ENCODE data around the gene B4GALNT4. TPM values are rescaled to one million over a fixed set of nuclear protein-coding genes. Genes with fewer than 3 reads are reported as not detected.
A peak's percentile ranks its signal among the peaks of the same experiment; 100 is the strongest.
"Not testable (repeated sequence)": the region's sequence is repeated elsewhere in the genome, so short reads cannot be mapped to it uniquely, and the experiment has no call there.

The B4GALNT4 gene
- total RNA-seq, 2 donors from 2014 or later = 0.50 TPM; not detected in 1

DNA sequence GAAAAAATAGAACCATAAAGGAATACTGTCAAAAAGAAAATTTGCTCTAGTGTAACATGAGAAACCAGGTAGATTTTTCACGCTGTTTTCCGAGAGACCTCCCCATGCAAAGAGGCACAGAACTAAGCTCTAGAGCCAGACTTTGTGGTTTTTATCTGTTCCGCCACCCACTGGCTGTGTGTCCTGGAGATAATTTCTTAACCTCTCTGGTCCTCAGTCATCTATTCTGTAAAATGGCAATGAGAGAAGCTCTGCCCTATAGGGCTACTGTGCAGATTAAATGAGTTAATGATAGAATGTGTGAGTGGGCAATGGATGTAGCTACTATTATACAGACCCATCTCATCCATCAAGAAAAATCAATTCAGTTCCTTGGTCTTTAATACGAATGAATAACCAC, 54.9 kb downstream of the B4GALNT4 start:
- H3K9me3 Mint-ChIP-seq = no peaks in the 10 kb centered on the region
- H3K27ac Mint-ChIP-seq = no peak overlapping the region
- DNase-seq (ENCODE audit: low spot score) (peak; percentile 34), ATAC-seq (no peak)
- no peak overlapping the region for H3K4me3 Mint-ChIP-seq
- peaks cover 0 to 5% of the 10 kb centered on the region in 2 donors for H3K27me3 Mint-ChIP-seq
- H3K4me1 Mint-ChIP-seq (ENCODE audit: low read depth in 2 of 2) = no peaks in the 10 kb centered on the region
- H3K36me3 Mint-ChIP-seq = no peaks in the 10 kb centered on the region

- not testable (repeated sequence) for H3K27me3 Mint-ChIP-seq; ATAC-seq; H3K27ac Mint-ChIP-seq; H3K36me3 Mint-ChIP-seq; H3K4me1 Mint-ChIP-seq (ENCODE audit: low read depth in 2 of 2); H3K9me3 Mint-ChIP-seq; H3K4me3 Mint-ChIP-seq
- DNase-seq (ENCODE audit: low spot score) = peak; percentile 53
Measured at GRCh38 chr11:424766-425165, 55.5 kb downstream of the B4GALNT4 start.

DNA sequence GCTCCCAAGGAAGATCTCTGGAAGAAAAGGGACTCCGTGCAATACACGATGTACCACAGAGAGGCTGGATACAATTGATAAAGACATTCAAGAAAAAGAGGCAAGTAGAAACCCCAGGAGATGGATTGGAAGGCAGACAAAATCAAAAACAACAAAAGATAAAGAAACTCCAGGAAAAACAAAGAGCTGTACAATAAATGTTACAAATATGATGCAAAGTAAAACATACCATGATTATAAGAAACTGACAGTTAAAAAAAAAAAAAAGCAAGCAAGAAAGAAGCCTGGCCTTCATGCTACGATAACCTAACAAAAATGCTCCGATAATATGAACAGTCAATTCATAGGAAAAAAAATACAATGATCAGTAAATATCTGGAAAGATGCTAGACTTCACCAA, 56.0 kb downstream of the B4GALNT4 start:
- Mint-ChIP-seq H3K27ac (no peak overlapping the region), H3K27me3 (peaks cover 0 to 5% of the 10 kb centered on the region in 2 donors), H3K9me3 (no peaks in the 10 kb centered on the region)

GRCh38 chr11:426851-427250, 57.6 kb downstream of the B4GALNT4 start:
- Mint-ChIP-seq H3K27ac (no peak overlapping the region), H3K4me3 (no peak overlapping the region), H3K36me3 (no peaks in the 10 kb centered on the region), H3K27me3 (peaks cover 0 to 5% of the 10 kb centered on the region in 2 donors), H3K4me1 (ENCODE audit: low read depth in 2 of 2) (no peaks in the 10 kb centered on the region), H3K9me3 (no peaks in the 10 kb centered on the region)
- no peak for ATAC-seq
- peak; percentile 31 for DNase-seq (ENCODE audit: low spot score)

More for the DNA sequence above, 56.0 kb downstream of the B4GALNT4 start:
- DNase-seq (ENCODE audit: low spot score) (no peak), ATAC-seq (no peak)
- H3K36me3 Mint-ChIP-seq = no peaks in the 10 kb centered on the region
- no peak overlapping the region for H3K4me3 Mint-ChIP-seq
- H3K4me1 Mint-ChIP-seq (ENCODE audit: low read depth in 2 of 2) = no peaks in the 10 kb centered on the region

- Mint-ChIP-seq H3K27ac (no peak overlapping the region), H3K4me1 (ENCODE audit: low read depth in 2 of 2) (no peaks in the 10 kb centered on the region), H3K4me3 (no peak overlapping the region), H3K27me3 (peaks cover 0 to 5% of the 10 kb centered on the region in 2 donors), H3K9me3 (no peaks in the 10 kb centered on the region), H3K36me3 (no peaks in the 10 kb centered on the region)
- ATAC-seq (no peak), DNase-seq (ENCODE audit: low spot score) (peak; percentile 58)
Measured at GRCh38 chr11:428295-428694, 59.0 kb downstream of the B4GALNT4 start.

DNA sequence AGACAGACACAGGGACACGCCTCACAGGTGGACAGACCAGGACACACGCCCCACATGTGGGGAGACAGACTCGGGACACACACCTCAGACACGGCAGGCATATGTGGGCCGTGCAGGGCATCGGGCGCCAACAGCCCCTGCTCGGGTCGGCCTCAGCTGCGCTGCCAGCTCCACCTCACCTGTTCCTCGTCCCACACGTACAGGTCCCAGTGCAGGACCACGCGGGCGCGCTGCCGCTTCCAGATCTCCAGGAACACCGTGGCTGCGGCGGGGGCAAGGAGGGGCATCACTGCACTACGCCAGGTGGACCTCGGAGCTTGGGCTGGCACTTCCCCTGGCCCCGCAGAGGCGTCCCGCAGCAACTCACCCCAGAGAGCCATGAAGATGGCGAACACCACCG, 60.1 kb downstream of the B4GALNT4 start:
- peaks cover 0 to 4% of the 10 kb centered on the region in 2 donors for H3K27me3 Mint-ChIP-seq
- H3K9me3 Mint-ChIP-seq = no peaks in the 10 kb centered on the region
- ATAC-seq = peak in 1 of 2 donors; percentile 11
- H3K4me1 Mint-ChIP-seq (ENCODE audit: low read depth in 2 of 2) = no peaks in the 10 kb centered on the region
- H3K36me3 Mint-ChIP-seq = no peaks in the 10 kb centered on the region
- peak; percentile 48 for DNase-seq (ENCODE audit: low spot score)
- no peak overlapping the region for H3K27ac Mint-ChIP-seq
- no peak overlapping the region for H3K4me3 Mint-ChIP-seq

DNA sequence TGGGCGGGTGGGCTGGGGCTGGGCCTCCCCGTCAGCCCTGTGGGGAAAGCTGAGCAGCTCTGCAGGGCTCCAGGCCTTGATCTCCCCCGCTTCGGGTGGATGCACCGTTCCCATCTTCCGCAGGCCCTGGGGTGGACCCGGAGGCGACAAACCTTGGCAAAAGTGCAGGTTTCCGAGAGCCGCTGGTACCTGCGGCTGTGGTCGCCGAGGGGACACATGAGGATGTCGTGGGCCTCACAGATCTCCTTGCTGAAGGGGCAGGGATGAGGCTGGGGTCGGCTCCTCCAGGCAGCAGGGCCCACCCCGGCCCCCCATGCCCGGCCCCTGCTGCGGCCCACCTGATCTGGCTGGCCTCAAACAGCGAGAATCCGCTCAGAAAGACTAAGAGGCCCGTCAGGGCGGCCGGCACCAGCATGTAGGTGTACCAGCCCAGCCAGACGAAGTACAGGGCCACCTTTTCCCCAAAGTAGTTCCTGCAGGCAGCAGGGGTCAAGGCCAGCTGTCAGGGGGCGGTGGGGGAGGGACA, 60.7 kb downstream of the B4GALNT4 start:
- no peak overlapping the region for H3K4me3 Mint-ChIP-seq
- no peaks in the 10 kb centered on the region for H3K27me3 Mint-ChIP-seq
- H3K4me1 Mint-ChIP-seq (ENCODE audit: low read depth in 2 of 2) = no peaks in the 10 kb centered on the region
- ATAC-seq (no peak), DNase-seq (ENCODE audit: low spot score) (peak; percentile 57)
- no peaks in the 10 kb centered on the region for H3K36me3 Mint-ChIP-seq
- H3K27ac Mint-ChIP-seq = no peak overlapping the region
- no peaks in the 10 kb centered on the region for H3K9me3 Mint-ChIP-seq

Other genes starting within 250 kb of the B4GALNT4 start
- gene SCGB1C1, start 176.4 kb upstream of the B4GALNT4 start, total RNA-seq = not detected
- gene BET1L, start 162.1 kb upstream of the B4GALNT4 start, total RNA-seq = 10 to 100 TPM; 43.6 to 51.4 TPM
- 100 to 1,000 TPM; 130 to 148 TPM for gene RIC8A, start 161.8 kb upstream of the B4GALNT4 start, total RNA-seq
- 10 to 100 TPM; 13.7 to 16.3 TPM for gene SIRT3, start 133.2 kb upstream of the B4GALNT4 start, total RNA-seq
- gene PSMD13, start 132.5 kb upstream of the B4GALNT4 start, total RNA-seq = 100 to 1,000 TPM; 204 to 263 TPM
- gene NLRP6, start 91.1 kb upstream of the B4GALNT4 start, total RNA-seq = 1 to 10 TPM in 1 of 2 donors, under 1 TPM in 1; 0.26 to 1.2 TPM
- gene PGGHG, start 80.4 kb upstream of the B4GALNT4 start, total RNA-seq = 10 to 100 TPM; 17.0 to 24.9 TPM
- gene IFITM5, start 70.0 kb upstream of the B4GALNT4 start, total RNA-seq = not detected
- 100 to 1,000 TPM in 1 of 2 donors, 10 to 100 TPM in 1; 87.9 to 171 TPM for gene IFITM2, start 61.7 kb upstream of the B4GALNT4 start, total RNA-seq
- 10 to 100 TPM; 58.1 to 71.0 TPM for gene IFITM1, start 55.5 kb upstream of the B4GALNT4 start, total RNA-seq
- gene IFITM3, start 48.6 kb upstream of the B4GALNT4 start, total RNA-seq = 10 to 100 TPM; 28.2 to 29.8 TPM
- gene PKP3, start 24.7 kb downstream of the B4GALNT4 start, total RNA-seq = not detected
- gene SIGIRR, start 45.5 kb downstream of the B4GALNT4 start, total RNA-seq = 10 to 100 TPM; 39.0 to 44.9 TPM
- gene ANO9, start 72.5 kb downstream of the B4GALNT4 start, total RNA-seq = 1 to 10 TPM; 2.4 to 6.7 TPM
- gene PTDSS2, start 80.8 kb downstream of the B4GALNT4 start, total RNA-seq = 10 to 100 TPM; 20.6 to 56.9 TPM
- 100 to 1,000 TPM in 1 of 2 donors, 10 to 100 TPM in 1; 89.2 to 113 TPM for gene RNH1, start 137.7 kb downstream of the B4GALNT4 start, total RNA-seq
- 10 to 100 TPM; 33.6 to 83.5 TPM for gene HRAS, start 166.1 kb downstream of the B4GALNT4 start, total RNA-seq
- gene LRRC56, start 168.0 kb downstream of the B4GALNT4 start, total RNA-seq = 1 to 10 TPM in 1 of 2 donors, under 1 TPM in 1; 0.98 to 1.8 TPM
- gene LMNTD2, start 191.2 kb downstream of the B4GALNT4 start, total RNA-seq = 1 to 10 TPM; 1.1 to 2.1 TPM
- gene RASSF7, start 191.5 kb downstream of the B4GALNT4 start, total RNA-seq = 10 to 100 TPM; 13.3 to 22.9 TPM
- 10 to 100 TPM; 49.2 to 85.7 TPM for gene PHRF1, start 207.0 kb downstream of the B4GALNT4 start, total RNA-seq
- gene IRF7, start 246.5 kb downstream of the B4GALNT4 start, total RNA-seq = 10 to 100 TPM; 33.7 to 34.9 TPM